ENCODE data around the gene NME7. TPM values are rescaled to one million over a fixed set of nuclear protein-coding genes. Genes with fewer than 3 reads are reported as not detected.

Gene NME7
- total RNA-seq, 1 experiment from 2014 or later = 34.2 TPM

GRCh38 chr1:169151338-169151837, 216.2 kb downstream of the NME7 start:
- intact Hi-C loops (cut with micrococcal nuclease; ENCODE audit: unreplicated experiment) = no loop called here
- no peak overlapping the region for H3K4me3 ChIP-seq (ENCODE audit: low read depth, low read length, poor library complexity, severe bottlenecking)
- BruUV-seq (replicated peaks) = no TSS peak
- no peak overlapping the region for H3K27ac ChIP-seq (ENCODE audit: low read depth, low read length, poor library complexity, severe bottlenecking)
- TF ChIP-seq CTCF (conservative IDR thresholded peaks at IDR 0.05; ENCODE audit: low read depth, low read length) (no peak), EZH2 (IDR thresholded peaks at IDR 0.05; ENCODE audit: borderline replicate concordance, low read depth, low read length, poor library complexity, severe bottlenecking) (no peak)
- no peaks in the 10 kb centered on the region for H3K4me1 ChIP-seq (ENCODE audit: insufficient read depth, low read length, poor library complexity, severe bottlenecking)
- no peaks in the 10 kb centered on the region for H3K27me3 ChIP-seq (replicated peaks; ENCODE audit: insufficient read depth, low read depth, low read length, poor library complexity)
- ChIA-PET CTCF (no interaction called here), POLR2A (ENCODE audit: low non-redundant PET) (no interaction called here)
- DNase-seq (ENCODE audit: low spot score) = no peak
- H3K9me3 ChIP-seq (ENCODE audit: low read depth, low read length, poor library complexity, severe bottlenecking) = no peaks in the 10 kb centered on the region
- H3K36me3 ChIP-seq (ENCODE audit: insufficient read depth, low read length, poor library complexity, severe bottlenecking) = no peaks in the 10 kb centered on the region

GRCh38 chr1:169150641-169151337, 216.8 kb downstream of the NME7 start:
- H3K36me3 ChIP-seq (ENCODE audit: insufficient read depth, low read length, poor library complexity, severe bottlenecking) = no peaks in the 10 kb centered on the region
- CTCF ChIA-PET = no interaction called here
- intact Hi-C loops (cut with micrococcal nuclease; ENCODE audit: unreplicated experiment) = no loop called here

GRCh38 chr1:169149555-169150286, 217.9 kb downstream of the NME7 start:
- TF ChIP-seq EZH2 (IDR thresholded peaks at IDR 0.05; ENCODE audit: borderline replicate concordance, low read depth, low read length, poor library complexity, severe bottlenecking) = no peak
- TF ChIP-seq CTCF (conservative IDR thresholded peaks at IDR 0.05; ENCODE audit: low read depth, low read length) = no peak
- Histone ChIP-seq H3K36me3 (ENCODE audit: insufficient read depth, low read length, poor library complexity, severe bottlenecking) (no peaks in the 10 kb centered on the region), H3K9me3 (ENCODE audit: low read depth, low read length, poor library complexity, severe bottlenecking) (no peaks in the 10 kb centered on the region), H3K27me3 (replicated peaks; ENCODE audit: insufficient read depth, low read depth, low read length, poor library complexity) (no peaks in the 10 kb centered on the region), H3K4me1 (ENCODE audit: insufficient read depth, low read length, poor library complexity, severe bottlenecking) (no peaks in the 10 kb centered on the region), H3K27ac (ENCODE audit: low read depth, low read length, poor library complexity, severe bottlenecking) (no peak overlapping the region), H3K4me3 (ENCODE audit: low read depth, low read length, poor library complexity, severe bottlenecking) (no peak overlapping the region)
- intact Hi-C loops (cut with micrococcal nuclease; ENCODE audit: unreplicated experiment) = no loop called here
- ChIA-PET CTCF (no interaction called here), POLR2A (ENCODE audit: low non-redundant PET) (no interaction called here)
- DNase-seq (ENCODE audit: low spot score) = no peak
- no TSS peak for BruUV-seq (replicated peaks)

More at GRCh38 chr1:169150641-169151337, 216.8 kb downstream of the NME7 start:
- H3K4me3 ChIP-seq (ENCODE audit: low read depth, low read length, poor library complexity, severe bottlenecking) = no peak overlapping the region
- H3K4me1 ChIP-seq (ENCODE audit: insufficient read depth, low read length, poor library complexity, severe bottlenecking) = no peaks in the 10 kb centered on the region
- BruUV-seq (replicated peaks) = no TSS peak
- H3K9me3 ChIP-seq (ENCODE audit: low read depth, low read length, poor library complexity, severe bottlenecking) = no peaks in the 10 kb centered on the region
- H3K27me3 ChIP-seq (replicated peaks; ENCODE audit: insufficient read depth, low read depth, low read length, poor library complexity) = no peaks in the 10 kb centered on the region
- no peak for DNase-seq (ENCODE audit: low spot score)
- TF ChIP-seq EZH2 (IDR thresholded peaks at IDR 0.05; ENCODE audit: borderline replicate concordance, low read depth, low read length, poor library complexity, severe bottlenecking) (no peak), CTCF (conservative IDR thresholded peaks at IDR 0.05; ENCODE audit: low read depth, low read length) (no peak)
- H3K27ac ChIP-seq (ENCODE audit: low read depth, low read length, poor library complexity, severe bottlenecking) = no peak overlapping the region
- POLR2A ChIA-PET (ENCODE audit: low non-redundant PET) = no interaction called here

All from A673 (cell line).